ENCODE measurements around the gene TBL2. TPM values are rescaled to one million over a fixed set of nuclear protein-coding genes. Genes with fewer than 3 reads are reported as not detected.

TBL2 gene
- total RNA-seq, 1 experiment from 2014 or later: 55.9 TPM

DNA sequence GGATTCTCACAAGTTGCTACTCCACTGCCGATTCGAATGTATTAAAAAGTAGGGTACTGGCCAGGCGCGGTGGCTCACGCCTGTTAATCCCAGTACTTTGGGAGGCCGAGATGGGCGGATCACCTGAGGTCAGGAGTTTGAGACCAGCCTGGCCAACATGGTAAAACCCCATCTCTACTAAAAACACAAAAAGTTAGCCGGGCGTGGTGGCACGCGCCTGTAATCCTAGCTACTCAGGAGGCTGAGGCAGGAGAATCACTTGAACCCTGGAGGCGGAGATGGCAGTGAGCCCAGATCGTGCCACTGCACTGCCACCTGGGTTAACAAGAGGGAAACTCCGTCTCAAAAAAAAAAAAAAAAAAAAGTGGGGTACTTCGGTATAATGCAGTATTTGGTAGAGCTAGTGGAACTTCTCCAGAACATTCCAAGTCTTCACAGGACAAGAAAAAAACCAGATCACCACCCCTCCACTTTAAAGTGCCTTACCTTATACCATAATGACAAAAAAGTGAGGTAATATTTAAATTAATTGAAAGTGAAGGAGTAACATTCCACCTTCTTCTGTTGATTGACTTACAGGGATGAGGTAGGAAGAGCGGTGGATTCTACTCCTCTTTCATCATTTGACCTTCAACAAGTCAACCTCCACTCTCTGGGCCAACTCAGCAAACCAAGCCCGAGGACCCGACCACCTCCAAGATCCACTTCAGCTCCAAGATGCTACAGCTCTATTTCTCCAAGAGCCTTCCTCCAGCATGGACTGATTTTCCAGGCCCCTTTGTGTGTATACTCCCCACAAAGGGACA lies 58.3 kb downstream of the TBL2 start:
- Histone ChIP-seq H3K9me3 (replicated peaks) (no peaks in the 10 kb centered on the region), H3K36me3 (peaks cover 43% of the 10 kb centered on the region), H3K27me3 (no peaks in the 10 kb centered on the region), H3K4me1 (no peaks in the 10 kb centered on the region; the same call in 1 of the 2 replicates), H3K27ac (peak overlapping the region; percentile 90; the same call in 1 of the 2 replicates), H3K4me3 (peak overlapping the region; percentile 74)
- peak in 1 of 2 experiments; percentile 24 for DNase-seq

DNA sequence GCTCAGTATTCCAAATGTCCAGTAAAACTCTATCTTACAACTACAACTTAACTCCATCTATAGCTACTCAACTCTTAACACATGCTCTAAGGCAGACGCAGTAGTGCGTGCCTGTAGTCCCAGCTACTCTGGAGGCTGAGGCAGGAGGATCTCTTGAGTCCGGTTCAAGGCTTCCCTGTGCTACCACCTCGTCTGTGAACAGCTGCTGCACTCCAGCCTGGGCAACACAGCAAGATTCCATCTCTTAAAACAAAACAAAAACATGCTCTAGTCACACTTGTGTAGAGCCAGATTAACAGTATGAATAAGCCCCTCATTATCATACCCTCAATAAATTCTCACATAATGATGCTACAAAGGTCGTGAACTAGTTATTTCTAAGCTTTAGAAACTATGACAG lies 59.9 kb downstream of the TBL2 start:
- Histone ChIP-seq H3K36me3 (peaks cover 59% of the 10 kb centered on the region), H3K4me3 (no peak overlapping the region)

More for the DNA sequence above, 59.9 kb downstream of the TBL2 start:
- Histone ChIP-seq H3K27ac (no peak overlapping the region), H3K9me3 (replicated peaks) (no peaks in the 10 kb centered on the region), H3K4me1 (no peaks in the 10 kb centered on the region; the same call in 1 of the 2 replicates), H3K27me3 (no peaks in the 10 kb centered on the region)
- no peak for DNase-seq

Other genes starting within 250 kb of the TBL2 start
- not detected in 2 replicates for gene FZD9, start 144.8 kb downstream of the TBL2 start, total RNA-seq (2014; rRNA removed; shearing (Covaris generic))
- 128 and 139 TPM in 2 replicates for gene BAZ1B, start 56.3 kb downstream of the TBL2 start, total RNA-seq (2014; rRNA removed; shearing (Covaris generic))
- 38.8 and 39.7 TPM in 2 replicates for gene BCL7B, start 20.9 kb downstream of the TBL2 start, total RNA-seq (2014; rRNA removed; shearing (Covaris generic))
- gene MLXIPL, start 45.9 kb upstream of the TBL2 start, total RNA-seq (2014; rRNA removed; shearing (Covaris generic)): 0.10 TPM in 1 of 2 replicates, not detected in the other
- gene VPS37D, start 89.3 kb upstream of the TBL2 start, total RNA-seq (2014; rRNA removed; shearing (Covaris generic)): 0.53 and 1.2 TPM in 2 replicates
- 5.1 and 6.0 TPM in 2 replicates for gene DNAJC30, start 104.9 kb upstream of the TBL2 start, total RNA-seq (2014; rRNA removed; shearing (Covaris generic))
- 86.6 and 91.7 TPM in 2 replicates for gene BUD23, start 105.0 kb upstream of the TBL2 start, total RNA-seq (2014; rRNA removed; shearing (Covaris generic))
- gene STX1A, start 141.1 kb upstream of the TBL2 start, total RNA-seq (2014; rRNA removed; shearing (Covaris generic)): 6.9 and 10.4 TPM in 2 replicates
- 11.8 and 13.9 TPM in 2 replicates for gene ABHD11, start 160.2 kb upstream of the TBL2 start, total RNA-seq (2014; rRNA removed; shearing (Covaris generic))
- not detected in 2 replicates for gene CLDN3, start 191.7 kb upstream of the TBL2 start, total RNA-seq (2014; rRNA removed; shearing (Covaris generic))